ENCODE measurements around the gene CAD. TPM values are rescaled to one million over a fixed set of nuclear protein-coding genes. Genes with fewer than 3 reads are reported as not detected.
"Not testable (repeated sequence)": the region's sequence is repeated elsewhere in the genome, so short reads cannot be mapped to it uniquely, and the experiment has no call there.

CAD gene
- total RNA-seq, 2 experiments from 2014 or later = 156 to 158 TPM

DNA sequence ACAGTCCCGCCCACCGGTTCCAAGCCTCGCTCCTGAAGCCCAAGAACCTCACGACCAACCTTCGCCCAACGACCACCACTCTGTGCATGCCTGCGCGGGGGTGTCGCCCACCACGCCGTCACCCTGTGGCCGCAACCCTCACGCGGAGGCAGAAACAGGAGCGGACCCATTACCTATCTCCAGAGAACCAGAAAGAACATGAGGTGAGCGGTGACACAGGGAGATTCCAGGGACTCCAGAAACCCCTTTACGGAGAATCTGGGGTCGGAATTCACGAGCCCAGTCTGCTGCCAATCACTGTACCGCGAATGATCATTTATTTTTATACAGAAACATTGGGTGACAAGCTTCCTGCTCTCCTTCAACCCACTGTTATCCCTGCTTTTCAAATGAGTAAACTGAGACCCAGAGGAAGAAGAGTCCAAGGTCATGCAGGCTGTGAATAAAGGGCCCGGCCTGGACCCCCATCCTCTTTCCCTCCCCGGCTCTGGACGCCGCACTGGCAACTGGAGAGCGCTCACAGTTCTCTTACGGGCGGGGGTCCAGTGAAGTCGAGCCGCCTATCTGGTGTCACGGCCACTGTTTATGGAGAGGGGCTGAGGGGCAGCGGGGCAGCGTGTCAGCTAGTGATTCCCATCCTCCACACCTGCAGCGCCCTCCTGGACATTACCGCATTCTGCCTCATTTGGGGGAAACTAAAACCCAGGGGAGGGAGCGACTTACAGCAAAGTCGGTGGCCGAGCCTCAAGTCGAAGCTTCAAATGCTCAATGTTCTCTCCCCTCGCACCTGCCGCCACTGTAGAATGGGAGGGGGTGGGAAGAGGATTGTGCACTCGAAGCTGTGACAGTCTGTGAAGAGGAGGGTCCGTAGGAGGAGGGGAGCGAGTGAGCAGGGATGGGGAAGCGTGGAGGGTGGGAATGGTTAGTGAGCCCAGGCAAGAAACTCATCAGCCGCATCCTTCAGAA, 46.4 kb downstream of the CAD start:
- ChIA-PET CTCF (interaction anchor here (1.0 to 5.6 kb wide), 3 partner anchors 14 to 302 kb away, joined by 3 to 38 read pairs (median 12); partner anchors contain the start of gene TRIM54), POLR2A (interaction anchor here (0.6 to 1.5 kb wide), 4 partner anchors 12 to 241 kb away, joined by 3 to 5 read pairs (median 3); partner anchors contain the start of genes ATRAID and SLC5A6)

DNA sequence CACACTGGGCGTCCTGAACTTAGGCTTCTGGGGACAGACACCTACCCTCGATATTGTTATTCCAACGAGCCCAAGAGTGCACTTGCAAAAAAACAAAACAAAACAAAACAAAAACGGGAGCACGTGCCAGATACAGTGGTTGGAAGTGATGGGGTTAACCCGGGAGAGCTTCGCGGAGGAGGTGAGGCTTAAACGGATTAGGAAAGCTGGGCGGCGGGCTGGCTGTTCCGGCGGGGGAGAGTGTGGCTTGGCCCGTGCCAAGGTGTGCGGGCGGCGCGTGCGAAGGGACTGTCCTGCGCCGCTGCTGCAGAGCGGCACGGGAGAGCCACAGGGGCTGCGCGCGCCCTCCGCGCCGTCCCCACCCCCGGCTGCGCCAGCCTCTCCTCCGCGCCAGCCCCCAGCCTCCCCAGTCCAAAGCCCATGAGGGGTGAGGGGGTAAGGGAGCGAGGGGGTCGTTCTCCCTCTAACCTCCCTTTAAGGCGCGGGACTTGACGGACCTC, 47.1 kb downstream of the CAD start:
- ChIA-PET POLR2A (interaction anchor here (0.6 to 1.5 kb wide), 4 partner anchors 13 to 240 kb away, joined by 3 to 5 read pairs (median 3); partner anchors contain the start of genes ATRAID and SLC5A6), CTCF (interaction anchor here (0.9 to 5.6 kb wide), 7 partner anchors 9 to 303 kb away, joined by 3 to 38 read pairs (median 6); partner anchors contain the start of gene TRIM54)

DNA sequence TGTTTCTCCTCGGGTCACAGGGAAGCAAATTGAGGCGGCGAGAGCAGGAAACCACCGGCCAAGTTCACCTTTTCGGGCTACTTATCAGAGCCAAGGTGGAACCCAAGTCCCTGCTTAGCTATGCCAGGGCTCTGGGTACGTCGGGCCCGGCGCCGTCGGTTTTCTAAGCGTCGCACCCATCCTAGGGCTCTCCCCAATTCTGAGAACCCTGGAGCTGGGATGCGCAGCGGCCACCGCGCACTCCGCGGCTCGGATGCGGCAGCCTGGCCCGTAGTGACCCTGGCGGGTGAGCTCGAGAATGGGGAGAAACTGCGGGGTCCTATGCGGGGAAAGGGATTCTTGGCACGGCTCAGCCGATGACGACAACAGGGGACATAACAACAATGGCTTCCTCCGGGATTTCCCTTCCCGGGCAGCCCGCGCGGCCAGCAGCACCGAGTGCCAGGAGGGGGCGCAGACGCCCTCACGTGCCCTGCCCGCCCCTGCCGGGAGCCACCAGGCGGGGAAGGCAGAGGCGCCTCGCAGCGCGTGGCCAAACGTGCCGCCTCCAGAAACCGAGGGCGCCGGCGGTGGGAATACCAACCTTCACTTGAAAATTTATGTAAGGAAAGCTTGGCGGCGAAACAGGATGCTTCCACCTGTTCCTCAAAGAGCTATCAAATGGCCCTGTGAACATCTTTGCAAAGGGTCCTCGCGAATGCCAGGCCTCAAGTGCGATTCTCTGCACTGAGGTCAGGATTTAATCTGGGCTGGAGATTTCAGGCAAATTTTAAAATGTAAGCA, 47.8 kb downstream of the CAD start:
- CTCF ChIA-PET = interaction anchor here (0.8 to 5.6 kb wide), 10 partner anchors 9 to 167 kb away, joined by 3 to 38 read pairs (median 4); partner anchors contain the start of gene TRIM54
- POLR2A ChIA-PET = interaction anchor here (1.1 kb wide), 1 partner anchor 13 kb away, joined by 3 read pairs; no protein-coding TSS in a partner anchor

DNA sequence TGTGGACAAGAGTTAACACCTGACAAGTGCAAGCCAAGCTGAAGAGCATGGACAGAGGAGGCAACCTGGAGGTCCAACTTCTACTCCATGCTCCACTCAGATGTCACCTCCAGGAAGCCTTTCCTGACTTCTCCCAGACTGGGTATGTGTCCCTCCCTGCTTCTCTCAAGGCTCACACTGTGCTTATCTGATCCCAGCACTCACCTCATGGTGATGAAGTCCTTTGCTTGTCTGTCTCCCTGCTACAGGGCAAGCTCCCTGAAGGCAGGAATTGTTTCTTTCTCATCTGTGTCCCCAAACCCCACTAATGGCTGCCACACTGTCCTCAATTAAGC, 48.3 kb downstream of the CAD start:
- POLR2A ChIA-PET = no interaction called here
- CTCF ChIA-PET = interaction anchor here (0.8 to 5.6 kb wide), 8 partner anchors 8 to 167 kb away, joined by 3 to 38 read pairs (median 4); partner anchors contain the start of gene TRIM54

DNA sequence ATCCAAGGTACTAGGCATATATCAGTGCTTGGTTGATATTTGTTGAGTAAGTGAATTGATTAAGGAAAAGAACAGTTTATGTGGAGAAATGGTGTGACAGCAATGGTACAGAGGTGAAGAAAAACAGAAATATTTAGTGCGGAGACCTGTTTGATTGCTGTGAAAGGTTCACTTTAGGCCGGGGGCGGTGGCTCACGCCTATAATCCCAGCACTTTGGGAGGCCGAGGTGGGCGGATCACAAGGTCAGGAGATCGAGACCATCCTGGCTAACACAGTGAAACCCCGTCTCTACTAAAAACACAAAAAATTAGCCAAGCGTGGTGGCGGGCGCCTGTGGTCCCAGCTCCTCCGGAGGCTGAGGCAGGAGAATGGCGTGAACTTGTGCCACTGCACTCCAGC, 51.1 kb downstream of the CAD start:
- CTCF ChIA-PET = interaction anchor here (0.7 kb wide), 4 partner anchors 35 to 307 kb away, joined by 3 to 5 read pairs (median 4); no protein-coding TSS in a partner anchor
- POLR2A ChIA-PET = not testable (repeated sequence)

- POLR2A ChIA-PET = no interaction called here
- CTCF ChIA-PET = interaction anchor here (1.3 to 1.4 kb wide), 2 partner anchors 10 to 34 kb away, joined by 3 to 4 read pairs; no protein-coding TSS in a partner anchor
These were observed 53.0 kb downstream of the CAD start for GRCh38 chr2:27270131-27270530.

DNA sequence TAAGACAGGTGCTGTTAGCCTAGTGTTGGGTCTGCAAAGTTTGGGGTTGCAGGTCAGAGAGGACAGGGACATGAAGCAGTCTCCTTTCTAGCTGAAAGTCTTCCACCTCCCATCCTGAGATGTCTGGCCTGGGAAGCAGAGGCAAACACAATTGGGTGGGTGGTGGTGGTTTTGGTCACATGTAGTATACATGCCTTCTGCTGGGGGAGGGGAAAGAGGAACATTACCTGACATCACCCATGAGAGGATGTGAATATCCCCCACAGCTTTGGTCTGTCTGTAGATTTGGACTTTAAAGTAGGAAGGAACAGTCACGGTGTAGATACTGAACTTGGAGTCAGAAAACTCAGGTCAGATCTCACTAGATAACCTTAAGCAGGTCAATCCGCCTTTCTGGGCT, 53.5 kb downstream of the CAD start:
- CTCF ChIA-PET = interaction anchor here (1.4 kb wide), 1 partner anchor 9 kb away, joined by 3 read pairs; no protein-coding TSS in a partner anchor
- POLR2A ChIA-PET = no interaction called here

DNA sequence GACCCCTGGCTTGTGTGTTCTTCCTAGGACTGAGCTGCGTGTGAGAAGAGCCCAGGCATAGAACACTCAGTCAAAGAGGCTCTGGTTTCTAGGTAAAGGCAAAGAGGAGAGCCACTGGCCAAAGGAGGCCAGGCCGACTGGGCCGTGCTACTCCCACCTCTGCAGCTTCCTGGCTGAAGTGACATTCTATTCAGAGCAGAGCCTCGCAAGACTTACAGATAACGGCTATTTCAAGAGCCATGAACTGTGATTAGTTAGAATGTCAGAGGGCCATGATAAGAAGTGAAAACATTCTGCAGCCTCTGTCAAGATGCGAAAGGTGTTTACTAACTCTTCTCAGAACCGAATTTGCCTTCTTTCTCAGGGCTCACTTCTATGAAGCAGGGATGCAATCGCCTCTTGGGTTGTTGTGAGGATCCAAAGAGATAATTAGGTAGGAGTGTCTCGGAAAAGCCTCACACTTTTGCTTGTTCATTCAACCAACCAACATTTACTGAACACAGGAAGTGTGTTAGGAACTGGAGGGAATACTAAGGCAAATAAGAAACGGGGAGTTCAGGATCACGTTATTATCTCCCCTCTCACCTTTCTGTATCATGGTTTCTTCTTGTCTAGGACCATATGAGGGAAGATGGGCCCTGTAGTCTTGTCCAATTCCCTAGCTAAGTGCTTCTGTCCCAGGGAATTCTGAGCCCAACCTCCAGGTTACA, 54.6 kb downstream of the CAD start:
- POLR2A ChIA-PET = no interaction called here
- CTCF ChIA-PET = interaction anchor here (0.6 to 0.7 kb wide), 3 partner anchors 14 to 86 kb away, joined by 3 to 5 read pairs (median 3); no protein-coding TSS in a partner anchor

- POLR2A ChIA-PET = not testable (repeated sequence)
- CTCF ChIA-PET = interaction anchor here (0.6 to 1.4 kb wide), 5 partner anchors 8 to 87 kb away, joined by 3 to 6 read pairs (median 3); no protein-coding TSS in a partner anchor
These were observed 55.7 kb downstream of the CAD start for GRCh38 chr2:27272537-27273522.

DNA sequence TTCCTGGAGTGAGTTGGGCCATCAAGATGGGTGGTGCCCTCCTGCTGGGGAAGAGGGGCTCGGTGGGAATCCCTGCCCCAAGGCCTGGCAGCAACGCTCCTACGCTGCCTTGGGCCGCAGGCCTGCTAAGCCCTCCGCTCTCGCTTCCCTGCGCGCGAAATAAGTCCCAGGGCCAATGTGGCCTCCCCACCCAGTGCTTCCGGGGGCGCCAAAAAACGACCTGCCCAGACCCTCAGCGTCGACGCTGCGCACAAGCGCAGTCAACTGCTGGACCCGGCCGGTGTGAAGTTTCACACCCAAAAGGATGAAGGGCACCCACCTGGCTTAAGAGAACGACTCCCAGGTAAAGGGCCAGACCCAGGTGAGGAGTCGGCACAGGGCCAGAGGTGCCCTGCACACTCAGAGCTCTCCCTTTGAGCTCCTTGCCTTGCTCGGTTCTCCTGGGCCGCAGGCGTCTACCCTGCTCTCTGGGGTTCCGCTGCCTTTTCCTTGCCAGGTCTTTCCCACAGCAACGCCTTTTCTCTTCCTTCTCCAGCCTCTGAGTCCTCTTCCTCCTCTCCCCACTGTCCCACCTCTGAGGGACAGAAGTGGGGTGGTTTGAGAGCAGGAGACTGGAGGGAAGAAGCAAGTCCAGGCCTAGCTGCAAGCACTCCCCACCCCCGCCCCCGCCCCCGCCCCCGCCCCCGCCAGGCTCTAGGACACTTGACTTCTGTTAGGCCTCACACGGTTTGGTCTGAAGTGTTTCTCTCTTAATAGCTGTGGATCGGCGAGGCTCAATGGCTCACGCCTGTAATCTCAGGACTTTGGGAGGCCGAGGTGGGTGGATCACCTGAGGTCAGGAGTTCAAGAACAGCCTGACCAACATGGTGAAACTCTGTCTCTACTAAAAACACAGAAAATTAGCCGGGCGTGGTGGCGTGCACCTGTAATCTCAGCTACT, 58.3 kb downstream of the CAD start, which contains the start of gene DNAJC5G:
TSS of gene DNAJC5G (plus strand) at position 223 of the 940 bp plus-strand sequence. CDS start 1,296 bp downstream, outside the sequence.
- CTCF ChIA-PET = no interaction called here
- POLR2A ChIA-PET = no interaction called here

- POLR2A ChIA-PET = no interaction called here
- CTCF ChIA-PET = interaction anchor here (0.7 kb wide), 2 partner anchors 55 to 251 kb away, joined by 3 read pairs; no protein-coding TSS in a partner anchor
These were observed 60.8 kb downstream of the CAD start for GRCh38 chr2:27278010-27278409.

DNA sequence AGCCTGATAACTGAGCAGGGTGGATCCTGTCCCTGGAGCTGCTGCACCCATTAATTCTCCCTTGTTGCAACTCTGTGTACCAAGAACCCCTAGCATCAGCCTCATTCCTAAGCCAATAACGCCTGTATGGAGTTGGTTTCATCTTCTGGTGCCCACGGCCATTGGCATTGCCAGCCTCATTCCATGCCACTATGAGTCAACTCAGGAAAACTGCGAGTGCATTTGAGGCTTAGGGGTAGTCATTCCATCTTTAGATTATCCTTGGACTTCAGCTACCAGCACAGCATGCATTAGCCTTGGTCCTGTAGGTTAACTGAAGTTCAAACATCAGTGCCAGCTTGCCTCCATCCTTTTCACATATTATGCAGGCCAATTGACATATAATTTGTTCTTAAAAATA, 63.7 kb downstream of the CAD start:
- POLR2A ChIA-PET = no interaction called here
- CTCF ChIA-PET = interaction anchor here (1.0 to 5.2 kb wide), 8 partner anchors 11 to 319 kb away, joined by 3 to 38 read pairs (median 6); partner anchors contain the start of gene SLC30A3

DNA sequence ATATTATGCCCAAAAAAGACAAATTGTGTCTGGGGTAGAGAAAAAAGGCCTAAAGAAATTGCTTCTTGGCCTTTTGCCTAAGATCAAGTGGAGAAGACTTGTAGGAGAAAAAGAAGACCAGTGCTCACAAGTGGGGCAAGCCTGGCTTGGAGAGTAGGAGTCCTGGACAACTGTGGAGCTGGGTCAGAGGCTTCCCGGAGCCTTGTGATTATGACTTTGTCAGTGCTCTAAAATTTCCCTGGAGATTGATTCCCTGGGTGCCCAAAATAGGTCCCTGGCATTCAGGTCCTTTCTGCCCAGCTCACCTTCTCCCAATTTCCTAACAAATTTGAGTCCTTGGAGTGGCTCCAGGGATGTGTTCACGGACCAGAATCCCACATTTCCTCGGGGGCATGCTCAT, 64.3 kb downstream of the CAD start:
- ChIA-PET CTCF (interaction anchor here (1.3 to 5.2 kb wide), 5 partner anchors 16 to 320 kb away, joined by 3 to 38 read pairs (median 6); partner anchors contain the start of gene SLC30A3), POLR2A (no interaction called here)

GRCh38 chr2:27281855-27282559, 64.8 kb downstream of the CAD start, which contains the start of gene TRIM54:
TRIM54 (plus strand) TSS chr2:27282429; CDS start chr2:27282732, 303 bp downstream.
- POLR2A ChIA-PET = no interaction called here
- CTCF ChIA-PET = interaction anchor here (1.3 to 5.2 kb wide), 6 partner anchors 17 to 320 kb away, joined by 3 to 38 read pairs (median 6); partner anchors contain the start of gene SLC30A3

DNA sequence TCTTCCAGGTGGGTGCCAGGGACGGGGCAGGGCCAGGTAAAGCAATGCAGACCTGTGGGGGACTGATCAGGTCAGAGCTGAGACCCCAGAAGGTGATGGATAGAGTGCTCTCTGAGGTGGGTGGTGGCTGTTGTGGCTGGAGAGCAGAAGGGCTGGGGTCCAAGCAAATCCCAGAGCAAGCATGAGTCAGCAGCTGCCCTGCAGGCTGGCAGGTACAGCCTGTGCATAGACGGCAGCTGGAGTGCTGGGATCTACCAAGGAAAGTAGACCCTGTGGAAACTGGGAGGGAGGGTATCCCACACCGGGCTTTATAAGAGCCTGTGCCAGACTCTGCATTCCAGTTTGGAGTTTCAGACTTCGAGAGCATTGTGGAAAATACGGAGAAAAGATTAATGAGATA, 65.7 kb downstream of the CAD start:
- CTCF ChIA-PET = interaction anchor here (0.7 to 5.2 kb wide), 6 partner anchors 17 to 184 kb away, joined by 3 to 38 read pairs (median 5); partner anchors contain the start of gene SLC30A3

More for the DNA sequence above, 65.7 kb downstream of the CAD start:
- POLR2A ChIA-PET = no interaction called here

All from activated CD8-positive, alpha-beta memory T cell treated with anti-CD3 and anti-CD28 coated beads for 36 hours (primary cell).